SU-DHL-6 (cell line): Measurements from ENCODE around the gene HLTF.

Experiments
- H2AFZ ChIP-seq: fragments of 200-600 bp; sonication (generic); 2 replicates; pipeline ENCODE4 v1.6.1; 2014; ENCODE audit warnings: low read depth, mild to moderate bottlenecking, moderate library complexity, mixed read lengths, antibody characterized with exemption, low read length; ENCODE audit not compliant: severe bottlenecking
- H3F3A ChIP-seq: fragments of 200-600 bp; shearing (Covaris generic); 2 replicates; pipeline ENCODE4 v1.6.0; 2016; ENCODE audit warnings: antibody characterized with exemption, mild to moderate bottlenecking; ENCODE audit not compliant: insufficient read depth
- H3K27ac ChIP-seq: fragments of 200-600 bp; sonication (generic); 2 replicates; pipeline ENCODE4 v1.5.1; 2016; ENCODE audit warnings: low read depth, mild to moderate bottlenecking, low read length, moderate library complexity, mixed read lengths
- H3K27me3 ChIP-seq: fragments of 200-600 bp; sonication (generic), shearing (Covaris generic); 2 replicates; pipeline ENCODE4 v1.6.0; 2014; ENCODE audit warnings: mild to moderate bottlenecking, low read length
- H3K36me3 ChIP-seq: fragments of 200-600 bp; sonication (generic); 2 replicates; pipeline ENCODE4 v1.6.1; 2014; ENCODE audit warnings: mild to moderate bottlenecking, low read length, mixed read lengths
- H3K4me2 ChIP-seq: fragments of 300-600, 200-600 bp; shearing (Covaris generic), sonication (generic); 2 replicates; pipeline ENCODE4 v1.6.0; 2014; ENCODE audit warnings: low read length, low read depth, mild to moderate bottlenecking; ENCODE audit not compliant: poor library complexity, severe bottlenecking
- H3K4me3 ChIP-seq: fragments of 200-600 bp; sonication (generic); 2 replicates; pipeline ENCODE4 v1.5.1; 2014; ENCODE audit warnings: antibody characterized with exemption, low read length, mild to moderate bottlenecking, mixed read lengths; ENCODE audit not compliant: insufficient read depth, poor library complexity, severe bottlenecking
- H3K79me2 ChIP-seq: fragments of 200-600 bp; sonication (generic); 2 replicates; pipeline ENCODE4 v1.6.1; 2014; ENCODE audit warnings: mild to moderate bottlenecking, low read length, moderate library complexity; ENCODE audit not compliant: insufficient read depth
- H3K9ac ChIP-seq: fragments of 200-600 bp; sonication (generic); 2 replicates; pipeline ENCODE4 v1.7.0; 2014; ENCODE audit warnings: mild to moderate bottlenecking, low read length
- H3K9me2 ChIP-seq: fragments of 200-600 bp; sonication (generic); replicated peaks from 2 replicates; pipeline ENCODE4 v1.6.1; 2014; ENCODE audit warnings: low read length; ENCODE audit not compliant: insufficient read depth
- H3K9me3 ChIP-seq: fragments of 200-600 bp; sonication (generic); 2 replicates; pipeline ENCODE4 v1.6.1; 2014; ENCODE audit warnings: low read length, mixed read lengths; ENCODE audit not compliant: insufficient read depth
- H4K20me1 ChIP-seq: fragments of 200-600 bp; sonication (generic); 2 replicates; pipeline ENCODE4 v1.6.1; 2014; ENCODE audit warnings: low read depth, mild to moderate bottlenecking, antibody characterized with exemption, low read length, moderate library complexity, mixed read lengths
- EZH2phosphoT487 ChIP-seq: fragments of 200-600 bp; sonication (generic), shearing (Covaris generic); conservative IDR thresholded peaks from 2 replicates; pipeline ENCODE4 v1.6.1; 2018; ENCODE audit warnings: mild to moderate bottlenecking, antibody characterized with exemption, low read length, moderate library complexity, mixed read lengths
- TF ChIP-seq, protein P1 (sequence below): fragments of 200-600 bp; sonication (generic); IDR thresholded peaks from one replicate; pipeline ENCODE4 v1.5.1; 2017; ENCODE audit warnings: antibody characterized with exemption, mild to moderate bottlenecking, low read length, moderate library complexity; ENCODE audit not compliant: insufficient read depth, poor library complexity, severe bottlenecking

Gene HLTF

DNA sequence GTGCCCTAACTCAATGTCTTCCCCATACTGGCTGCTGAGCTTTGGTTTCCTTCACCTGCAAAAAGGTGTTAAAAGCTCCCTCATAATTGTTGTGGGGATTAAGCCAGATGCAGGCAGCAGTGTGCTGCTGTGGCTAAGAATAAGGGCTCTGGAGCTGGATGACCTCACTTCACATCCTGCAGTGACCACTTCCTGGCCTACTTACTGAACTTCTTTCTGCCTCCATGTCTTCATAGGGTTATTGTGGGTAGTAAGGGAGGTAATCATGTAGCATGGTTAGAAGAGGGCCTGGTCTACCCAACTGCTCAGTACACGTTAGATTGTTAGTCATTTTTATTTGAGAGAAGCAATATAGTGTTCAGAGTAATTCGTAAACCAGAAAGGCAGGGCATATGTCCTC lies 76.6 kb downstream of the HLTF start:
- H3K27me3 ChIP-seq: no peaks in the 10 kb centered on the region
- H2AFZ ChIP-seq: no peak overlapping the region
- no peak overlapping the region for H3K4me2 ChIP-seq
- H3K9ac ChIP-seq: no peak overlapping the region
- no peak for TF ChIP-seq EZH2phosphoT487
- TF ChIP-seq, protein P1, sequence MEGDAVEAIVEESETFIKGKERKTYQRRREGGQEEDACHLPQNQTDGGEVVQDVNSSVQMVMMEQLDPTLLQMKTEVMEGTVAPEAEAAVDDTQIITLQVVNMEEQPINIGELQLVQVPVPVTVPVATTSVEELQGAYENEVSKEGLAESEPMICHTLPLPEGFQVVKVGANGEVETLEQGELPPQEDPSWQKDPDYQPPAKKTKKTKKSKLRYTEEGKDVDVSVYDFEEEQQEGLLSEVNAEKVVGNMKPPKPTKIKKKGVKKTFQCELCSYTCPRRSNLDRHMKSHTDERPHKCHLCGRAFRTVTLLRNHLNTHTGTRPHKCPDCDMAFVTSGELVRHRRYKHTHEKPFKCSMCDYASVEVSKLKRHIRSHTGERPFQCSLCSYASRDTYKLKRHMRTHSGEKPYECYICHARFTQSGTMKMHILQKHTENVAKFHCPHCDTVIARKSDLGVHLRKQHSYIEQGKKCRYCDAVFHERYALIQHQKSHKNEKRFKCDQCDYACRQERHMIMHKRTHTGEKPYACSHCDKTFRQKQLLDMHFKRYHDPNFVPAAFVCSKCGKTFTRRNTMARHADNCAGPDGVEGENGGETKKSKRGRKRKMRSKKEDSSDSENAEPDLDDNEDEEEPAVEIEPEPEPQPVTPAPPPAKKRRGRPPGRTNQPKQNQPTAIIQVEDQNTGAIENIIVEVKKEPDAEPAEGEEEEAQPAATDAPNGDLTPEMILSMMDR: no peak
- H3K9me2 ChIP-seq: no peaks in the 10 kb centered on the region
- no peaks in the 10 kb centered on the region for H3K79me2 ChIP-seq
- H3F3A ChIP-seq: no peaks in the 10 kb centered on the region
- no peaks in the 10 kb centered on the region; the same call in 1 of the 2 replicates for H3K36me3 ChIP-seq
- H3K27ac ChIP-seq: no peak overlapping the region
- no peak overlapping the region for H3K4me3 ChIP-seq
- no peaks in the 10 kb centered on the region for H4K20me1 ChIP-seq
- H3K9me3 ChIP-seq: no peaks in the 10 kb centered on the region

DNA sequence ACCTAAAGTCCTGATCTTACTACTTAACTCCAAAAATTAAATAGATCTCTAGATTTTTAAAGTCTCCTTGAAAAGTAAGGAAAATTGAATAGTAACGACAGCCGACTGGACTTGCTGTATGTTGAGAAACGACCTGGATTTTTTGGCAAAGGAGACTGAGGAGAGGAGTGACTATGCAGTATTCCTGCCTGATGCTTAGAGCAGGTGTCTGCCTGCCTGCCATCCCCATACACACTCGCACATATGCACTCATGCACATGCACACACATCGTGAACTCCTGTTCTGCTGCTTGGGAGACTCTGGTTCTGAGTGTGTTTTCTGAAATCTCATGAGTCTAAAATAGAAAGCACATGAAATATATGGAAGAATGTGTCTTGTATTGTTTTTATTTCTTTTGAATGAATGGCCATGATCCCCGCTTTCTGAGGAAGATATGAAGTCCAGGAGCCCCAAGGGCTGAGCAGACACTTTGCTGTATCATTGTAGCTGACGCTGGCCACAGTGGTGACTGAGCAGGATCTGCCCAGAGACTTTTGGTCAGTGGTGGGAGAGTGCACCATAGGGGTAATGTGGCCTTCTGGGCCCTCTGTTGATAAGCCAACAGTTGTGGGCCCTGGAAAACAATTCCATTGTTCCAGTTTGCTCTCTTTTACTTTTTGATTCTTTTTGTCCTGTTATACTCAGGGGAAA lies 78.6 kb downstream of the HLTF start:
- Histone ChIP-seq H3F3A (no peaks in the 10 kb centered on the region), H3K27ac (no peak overlapping the region), H3K27me3 (no peaks in the 10 kb centered on the region), H3K4me2 (no peak overlapping the region), H3K79me2 (no peaks in the 10 kb centered on the region), H3K9me2 (no peaks in the 10 kb centered on the region), H4K20me1 (no peaks in the 10 kb centered on the region), H3K9ac (no peak overlapping the region), H2AFZ (no peak overlapping the region), H3K36me3 (no peaks in the 10 kb centered on the region), H3K4me3 (no peak overlapping the region), H3K9me3 (no peaks in the 10 kb centered on the region)
- no peak for TF ChIP-seq EZH2phosphoT487
- TF ChIP-seq, protein P1: no peak

DNA sequence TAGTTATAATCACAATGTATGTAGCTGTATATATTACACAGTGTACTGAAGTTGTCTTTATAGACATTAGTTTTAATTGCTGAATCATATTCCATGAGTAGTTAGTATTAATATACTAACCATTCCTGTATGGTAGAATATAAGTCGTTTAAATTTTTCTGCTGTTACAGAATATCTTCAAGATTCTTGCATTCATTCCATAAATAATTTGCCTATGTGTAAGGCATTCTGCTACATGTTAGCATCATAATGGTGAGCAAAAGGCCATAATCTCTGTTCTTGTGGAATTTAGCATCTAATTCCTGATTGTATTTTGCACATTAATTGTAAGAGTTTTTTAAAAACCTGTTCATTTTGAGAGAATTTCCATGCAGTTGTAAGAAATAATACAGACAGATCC lies 80.9 kb downstream of the HLTF start:
- Histone ChIP-seq H3K79me2 (no peaks in the 10 kb centered on the region), H2AFZ (no peak overlapping the region), H3K9ac (no peak overlapping the region), H3F3A (no peaks in the 10 kb centered on the region), H4K20me1 (no peaks in the 10 kb centered on the region), H3K9me3 (no peaks in the 10 kb centered on the region), H3K27me3 (no peaks in the 10 kb centered on the region), H3K4me2 (no peak overlapping the region), H3K27ac (no peak overlapping the region), H3K4me3 (no peak overlapping the region), H3K36me3 (no peaks in the 10 kb centered on the region), H3K9me2 (no peaks in the 10 kb centered on the region)
- TF ChIP-seq, protein P1: no peak
- TF ChIP-seq EZH2phosphoT487: no peak
